SK-N-SH treated with all-trans-retinoic acid at 6 μM for 48 hours (cell line): ENCODE measurements around the gene PCSK5.

Experiments
- ARNTL ChIP-seq: fragments of 450-650 bp; formaldehyde crosslinking; IDR thresholded peaks from 2 replicates; pipeline ENCODE4 v1.5.0; 2020; ENCODE audit warnings: low read depth, mild to moderate bottlenecking, moderate library complexity, borderline replicate concordance
- CREB5 ChIP-seq: fragments of 250-450 bp; sonication (Bioruptor Pico); IDR thresholded peaks from 2 replicates; pipeline ENCODE4 v1.5.1; 2020; ENCODE audit warnings: low read depth, mild to moderate bottlenecking, moderate library complexity
- ESRRG ChIP-seq: fragments of 250-450 bp; sonication (Bioruptor Pico); IDR thresholded peaks from 2 replicates; pipeline ENCODE4 v1.6.1; 2021; ENCODE audit warnings: mild to moderate bottlenecking
- GLIS3 ChIP-seq: fragments of 250-450 bp; sonication (Bioruptor Pico); IDR thresholded peaks from 2 replicates; pipeline ENCODE4 v1.5.0; 2020; ENCODE audit warnings: mild to moderate bottlenecking, moderate library complexity
- PATZ1 ChIP-seq: fragments of 250-450 bp; sonication (Bioruptor Pico); IDR thresholded peaks from 2 replicates; pipeline ENCODE4 v1.8.0; 2020; ENCODE audit warnings: mild to moderate bottlenecking, moderate library complexity, borderline replicate concordance
- RARB ChIP-seq: fragments of 250-450 bp; sonication (Bioruptor Pico); IDR thresholded peaks from 2 replicates; pipeline ENCODE4 v1.8.0; 2021; ENCODE audit warnings: mild to moderate bottlenecking, moderate library complexity
- SNAI2 ChIP-seq: fragments of 250-450 bp; sonication (Bioruptor Pico); IDR thresholded peaks from 2 replicates; pipeline ENCODE4 v1.5.0; 2020; ENCODE audit warnings: mild to moderate bottlenecking, moderate library complexity
- TCF4 ChIP-seq: fragments of 250-450 bp; sonication (Bioruptor Pico); IDR thresholded peaks from 2 replicates; pipeline ENCODE4 v1.8.0; 2021; ENCODE audit warnings: mild to moderate bottlenecking, moderate library complexity, borderline replicate concordance
- TOX ChIP-seq: fragments of 250-450 bp; sonication (Bioruptor Pico); IDR thresholded peaks from 2 replicates; pipeline ENCODE4 v1.8.0; 2021; ENCODE audit warnings: mild to moderate bottlenecking, moderate library complexity, borderline replicate concordance
- ZC3H10 ChIP-seq: fragments of 250-450 bp; sonication (Bioruptor Pico); IDR thresholded peaks from 2 replicates; pipeline ENCODE4 v1.5.1; 2021; ENCODE audit warnings: mild to moderate bottlenecking, moderate library complexity
- ZFP3 ChIP-seq: fragments of 250-450 bp; sonication (Bioruptor Pico); IDR thresholded peaks from 2 replicates; pipeline ENCODE4 v1.5.0; 2020; ENCODE audit warnings: mild to moderate bottlenecking, moderate library complexity
- ZNF565 ChIP-seq: fragments of 450-650 bp; formaldehyde crosslinking; conservative IDR thresholded peaks from 2 replicates; pipeline ENCODE4 v1.5.0; 2020; ENCODE audit warnings: low read depth, mild to moderate bottlenecking, moderate library complexity
- ZNF8 ChIP-seq: fragments of 450-650 bp; formaldehyde crosslinking; IDR thresholded peaks from 2 replicates; pipeline ENCODE4 v1.5.0; 2020; ENCODE audit warnings: mild to moderate bottlenecking, moderate library complexity

GRCh38 chr9:76336027-76336426, 445.6 kb downstream of the PCSK5 start:
- TF ChIP-seq TCF4 (CRISPR knock-in tag): no peak
- TF ChIP-seq ZNF8 (CRISPR knock-in tag): no peak
- TF ChIP-seq CREB5 (CRISPR knock-in tag): no peak
- no peak for TF ChIP-seq RARB (CRISPR knock-in tag)
- no peak for TF ChIP-seq ZFP3
- TF ChIP-seq TOX (CRISPR knock-in tag): no peak
- no peak for TF ChIP-seq SNAI2 (CRISPR knock-in tag)
- no peak for TF ChIP-seq PATZ1 (CRISPR knock-in tag)
- TF ChIP-seq ZNF565 (CRISPR knock-in tag): no peak
- no peak for TF ChIP-seq GLIS3 (CRISPR knock-in tag)
- TF ChIP-seq ZC3H10: no peak
- TF ChIP-seq ESRRG (CRISPR knock-in tag): no peak
- TF ChIP-seq ARNTL (CRISPR knock-in tag): no peak
